GM12872 (cell line): ENCODE results near the gene YTHDF2.

Experiments used
- CTCF ChIP-seq: IDR thresholded peaks from 3 replicates; pipeline ENCODE4 v1.5.1; 2011; ENCODE audit warnings: low read depth, mild to moderate bottlenecking, low read length, moderate library complexity; ENCODE audit not compliant: insufficient read depth

The YTHDF2 gene

GRCh38 chr1:28736450-28737306 is at the start of gene YTHDF2:
Gene YTHDF2 (plus strand): TSS chr1:28736940. CDS start chr1:28737121, 181 bp downstream.
- peak; percentile 84 for TF ChIP-seq CTCF

- no peak for TF ChIP-seq CTCF
These were observed 33.1 kb upstream of the YTHDF2 start for GRCh38 chr1:28703629-28704028.

GRCh38 chr1:28716336-28716735 is 20.4 kb upstream of the YTHDF2 start:
- TF ChIP-seq CTCF = no peak

- TF ChIP-seq CTCF = no peak
These were observed 18.6 kb upstream of the YTHDF2 start for GRCh38 chr1:28718166-28718565.

- TF ChIP-seq CTCF = no peak
These were observed 18.0 kb upstream of the YTHDF2 start for GRCh38 chr1:28718586-28719331.

GRCh38 chr1:28719332-28719619 is 17.5 kb upstream of the YTHDF2 start:
- TF ChIP-seq CTCF = no peak

- TF ChIP-seq CTCF = no peak
These were observed 16.4 kb upstream of the YTHDF2 start for GRCh38 chr1:28720376-28720775.
